DND-41 (cell line): ENCODE results near the gene FLT4.

ENCODE experiments used
- EZH2 ChIP-seq: IDR thresholded peaks from 3 replicates; pipeline ENCODE4 v1.6.1; 2012; ENCODE audit warnings: borderline replicate concordance, low read depth, mild to moderate bottlenecking, moderate library complexity, low read length, inconsistent platforms; ENCODE audit not compliant: severe bottlenecking
- TF ChIP-seq, protein P1 (sequence below): IDR thresholded peaks from 2 replicates; pipeline ENCODE4 v1.5.1; 2012; ENCODE audit warnings: borderline replicate concordance, low read length, moderate library complexity, mild to moderate bottlenecking; ENCODE audit not compliant: poor library complexity, severe bottlenecking; ENCODE audit errors: extremely low read depth

DNA sequence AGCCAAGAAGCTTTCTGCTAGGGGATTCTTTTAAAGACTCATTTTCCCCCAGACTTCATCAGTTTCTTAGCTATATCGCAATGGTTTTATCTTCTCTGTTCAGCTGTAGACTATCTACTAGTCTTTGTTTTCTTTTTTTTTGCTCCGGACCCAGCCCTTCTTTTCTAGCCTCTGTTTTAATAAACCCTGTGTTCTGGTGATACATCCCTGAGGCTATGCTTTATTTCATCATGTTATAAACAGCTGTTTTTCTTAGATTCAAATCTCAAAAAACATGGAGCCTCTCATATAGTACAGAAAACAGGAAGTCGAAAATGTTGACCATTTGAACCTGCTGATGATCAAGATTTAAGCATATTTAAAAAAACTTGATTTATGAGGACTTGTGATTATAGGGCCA is 95.9 kb downstream of the FLT4 start:
- TF ChIP-seq, protein P1, sequence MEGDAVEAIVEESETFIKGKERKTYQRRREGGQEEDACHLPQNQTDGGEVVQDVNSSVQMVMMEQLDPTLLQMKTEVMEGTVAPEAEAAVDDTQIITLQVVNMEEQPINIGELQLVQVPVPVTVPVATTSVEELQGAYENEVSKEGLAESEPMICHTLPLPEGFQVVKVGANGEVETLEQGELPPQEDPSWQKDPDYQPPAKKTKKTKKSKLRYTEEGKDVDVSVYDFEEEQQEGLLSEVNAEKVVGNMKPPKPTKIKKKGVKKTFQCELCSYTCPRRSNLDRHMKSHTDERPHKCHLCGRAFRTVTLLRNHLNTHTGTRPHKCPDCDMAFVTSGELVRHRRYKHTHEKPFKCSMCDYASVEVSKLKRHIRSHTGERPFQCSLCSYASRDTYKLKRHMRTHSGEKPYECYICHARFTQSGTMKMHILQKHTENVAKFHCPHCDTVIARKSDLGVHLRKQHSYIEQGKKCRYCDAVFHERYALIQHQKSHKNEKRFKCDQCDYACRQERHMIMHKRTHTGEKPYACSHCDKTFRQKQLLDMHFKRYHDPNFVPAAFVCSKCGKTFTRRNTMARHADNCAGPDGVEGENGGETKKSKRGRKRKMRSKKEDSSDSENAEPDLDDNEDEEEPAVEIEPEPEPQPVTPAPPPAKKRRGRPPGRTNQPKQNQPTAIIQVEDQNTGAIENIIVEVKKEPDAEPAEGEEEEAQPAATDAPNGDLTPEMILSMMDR: no peak
- TF ChIP-seq EZH2: no peak
